ENCODE results near the gene LAMA5. TPM values are rescaled to one million over a fixed set of nuclear protein-coding genes. Genes with fewer than 3 reads are reported as not detected.

Gene LAMA5
- total RNA-seq, 1 experiment from 2014 or later = 321 TPM

- Histone ChIP-seq H3K79me2 (ENCODE audit: insufficient read depth, low read length) (peaks cover 7% of the 10 kb centered on the region; the same call in 1 of the 2 replicates), H3K4me3 (replicated peaks in 1 of 2; ENCODE audit: low read depth in 1 of 2, low read length in 2 of 2) (no peak overlapping the region), H3K4me1 (ENCODE audit: control insufficient read depth in 1 of 2, insufficient read depth in 2 of 2, low read length in 2 of 2) (peaks cover 0 to 5% of the 10 kb centered on the region in 2 experiments; a peak in 1 of 4 replicates), H3K27ac (ENCODE audit: low read depth, low read length) (peak overlapping the region; percentile 29; the same call in 1 of the 2 replicates), H2AFZ (ENCODE audit: low read depth, low read length, poor library complexity, severe bottlenecking) (no peak overlapping the region), H3K27me3 (ENCODE audit: insufficient read depth, low read length) (no peaks in the 10 kb centered on the region), H3K9ac (ENCODE audit: low read length) (no peak overlapping the region), H3K9me3 (ENCODE audit: control insufficient read depth in 1 of 2, insufficient read depth in 1 of 2, low read depth in 1 of 2, low read length in 2 of 2) (no peaks in the 10 kb centered on the region), H3K9me2 (ENCODE audit: insufficient read depth) (no peaks in the 10 kb centered on the region), H4K20me1 (ENCODE audit: insufficient read depth) (no peaks in the 10 kb centered on the region), H3K4me2 (ENCODE audit: low read length) (no peak overlapping the region), H3K36me3 (ENCODE audit: control insufficient read depth in 1 of 2, insufficient read depth in 2 of 2, low read length in 2 of 2) (peaks cover 15 to 55% of the 10 kb centered on the region in 2 experiments)
- POLR2A ChIA-PET = no interaction called here
- CTCF ChIA-PET = no interaction called here
- intact Hi-C loops (cut with micrococcal nuclease) = no loop called here
- DNase-seq (ENCODE audit: low read depth, low spot score) (no peak), ATAC-seq (no peak)
- RAD21 ChIA-PET (ENCODE audit: low non-redundant PET in 1 of 2, low total read pairs in 2 of 2, uncharacterized antibody in 2 of 2, unreplicated experiment in 2 of 2) = interaction anchor here (0.6 to 0.7 kb wide), 2 partner anchors 17 to 105 kb away, joined by 3 read pairs; no protein-coding TSS in a partner anchor
- TF ChIP-seq EZH2phosphoT487 (IDR thresholded peaks at IDR 0.05; ENCODE audit: borderline replicate concordance) (no peak), YY1 (IDR thresholded peaks at IDR 0.05; ENCODE audit: extremely low read depth, insufficient replicate concordance, low read depth, low read length) (no peak), EZH2 (IDR thresholded peaks at IDR 0.05) (no peak), CEBPB (IDR thresholded peaks at IDR 0.05; ENCODE audit: low read depth) (no peak), ZNF274 (IDR thresholded peaks at IDR 0.05; ENCODE audit: low read depth, low read length) (no peak), TCF7L2 (IDR thresholded peaks at IDR 0.05; ENCODE audit: borderline replicate concordance, extremely low read depth, insufficient read depth, insufficient read length) (no peak), POLR2A (IDR thresholded peaks at IDR 0.05; ENCODE audit: borderline replicate concordance, extremely low read depth, insufficient read depth, insufficient read length) (no peak), CTCF (IDR thresholded peaks at IDR 0.05 in 2 of 3, conservative IDR thresholded peaks at IDR 0.05 in 1 of 3; ENCODE audit: borderline replicate concordance in 1 of 3, insufficient read depth in 1 of 3, low read depth in 2 of 3, low read length in 2 of 3) (no peak), FOSL1 (IDR thresholded peaks at IDR 0.05; ENCODE audit: low read depth) (no peak), POLR2AphosphoS5 (IDR thresholded peaks at IDR 0.05; ENCODE audit: low read depth, low read length) (no peak), SP1 (IDR thresholded peaks at IDR 0.05; ENCODE audit: low read depth) (no peak), RAD21 (IDR thresholded peaks at IDR 0.05; ENCODE audit: low read depth) (no peak)
- no TSS peak for BruUV-seq (replicated peaks)
These were observed 48.4 kb downstream of the LAMA5 start for GRCh38 chr20:62318400-62319345.
